Ovary (tissue), 3 donors: ENCODE measurements around the gene CCT4.

Source experiments
- EP300 ChIP-seq: sonication (generic); formaldehyde crosslinking; IDR thresholded peaks from one replicate; pipeline ENCODE4 v1.6.1; 2017; ENCODE audit warnings: antibody characterized with exemption
- POLR2A ChIP-seq: fragments of 450-650 bp; IDR thresholded peaks from one replicate; pipeline ENCODE4 v1.6.1; 2017; ENCODE audit warnings: antibody characterized with exemption, mild to moderate bottlenecking, moderate library complexity
- TF ChIP-seq, protein P1 (sequence below), 3 donors: fragments of 450-650 bp in 2 of 3; fragments of 200-600 bp in 1 of 3; IDR thresholded peaks; one replicate each; pipeline versions ENCODE4 v1.5.1 to v1.8.0; 2016 to 2022; ENCODE audit warnings: antibody characterized with exemption in 3 of 3, mild to moderate bottlenecking in 1 of 3
- donor health status: DM: no; HTN: no; CAD: no.

DNA sequence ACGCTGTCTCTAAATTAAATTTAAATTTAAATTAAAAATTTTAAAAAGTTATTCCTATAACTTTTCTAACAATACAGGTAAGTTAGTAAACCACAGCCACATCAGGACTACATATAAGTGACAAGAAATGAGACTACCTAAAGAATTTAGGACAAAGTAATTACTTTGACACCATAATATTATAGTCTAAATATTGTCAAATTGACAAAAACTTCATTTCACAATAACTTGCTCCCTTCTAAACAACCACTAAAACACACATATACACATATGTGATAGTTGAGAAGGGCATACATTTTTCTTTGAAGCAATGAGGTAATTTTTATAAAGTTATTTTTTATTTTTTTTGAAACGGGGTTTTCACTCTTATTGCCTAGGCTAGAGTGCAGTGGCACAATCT lies 66.2 kb downstream of the CCT4 start:
- TF ChIP-seq, protein P1, sequence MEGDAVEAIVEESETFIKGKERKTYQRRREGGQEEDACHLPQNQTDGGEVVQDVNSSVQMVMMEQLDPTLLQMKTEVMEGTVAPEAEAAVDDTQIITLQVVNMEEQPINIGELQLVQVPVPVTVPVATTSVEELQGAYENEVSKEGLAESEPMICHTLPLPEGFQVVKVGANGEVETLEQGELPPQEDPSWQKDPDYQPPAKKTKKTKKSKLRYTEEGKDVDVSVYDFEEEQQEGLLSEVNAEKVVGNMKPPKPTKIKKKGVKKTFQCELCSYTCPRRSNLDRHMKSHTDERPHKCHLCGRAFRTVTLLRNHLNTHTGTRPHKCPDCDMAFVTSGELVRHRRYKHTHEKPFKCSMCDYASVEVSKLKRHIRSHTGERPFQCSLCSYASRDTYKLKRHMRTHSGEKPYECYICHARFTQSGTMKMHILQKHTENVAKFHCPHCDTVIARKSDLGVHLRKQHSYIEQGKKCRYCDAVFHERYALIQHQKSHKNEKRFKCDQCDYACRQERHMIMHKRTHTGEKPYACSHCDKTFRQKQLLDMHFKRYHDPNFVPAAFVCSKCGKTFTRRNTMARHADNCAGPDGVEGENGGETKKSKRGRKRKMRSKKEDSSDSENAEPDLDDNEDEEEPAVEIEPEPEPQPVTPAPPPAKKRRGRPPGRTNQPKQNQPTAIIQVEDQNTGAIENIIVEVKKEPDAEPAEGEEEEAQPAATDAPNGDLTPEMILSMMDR (IDR thresholded peaks at IDR 0.05): no peak
- no peak for TF ChIP-seq EP300
- no peak for TF ChIP-seq POLR2A
